ENCODE results near the gene USP6.
"Not testable (repeated sequence)": the region's sequence is repeated elsewhere in the genome, so short reads cannot be mapped to it uniquely, and the experiment has no call there.

Gene USP6

DNA sequence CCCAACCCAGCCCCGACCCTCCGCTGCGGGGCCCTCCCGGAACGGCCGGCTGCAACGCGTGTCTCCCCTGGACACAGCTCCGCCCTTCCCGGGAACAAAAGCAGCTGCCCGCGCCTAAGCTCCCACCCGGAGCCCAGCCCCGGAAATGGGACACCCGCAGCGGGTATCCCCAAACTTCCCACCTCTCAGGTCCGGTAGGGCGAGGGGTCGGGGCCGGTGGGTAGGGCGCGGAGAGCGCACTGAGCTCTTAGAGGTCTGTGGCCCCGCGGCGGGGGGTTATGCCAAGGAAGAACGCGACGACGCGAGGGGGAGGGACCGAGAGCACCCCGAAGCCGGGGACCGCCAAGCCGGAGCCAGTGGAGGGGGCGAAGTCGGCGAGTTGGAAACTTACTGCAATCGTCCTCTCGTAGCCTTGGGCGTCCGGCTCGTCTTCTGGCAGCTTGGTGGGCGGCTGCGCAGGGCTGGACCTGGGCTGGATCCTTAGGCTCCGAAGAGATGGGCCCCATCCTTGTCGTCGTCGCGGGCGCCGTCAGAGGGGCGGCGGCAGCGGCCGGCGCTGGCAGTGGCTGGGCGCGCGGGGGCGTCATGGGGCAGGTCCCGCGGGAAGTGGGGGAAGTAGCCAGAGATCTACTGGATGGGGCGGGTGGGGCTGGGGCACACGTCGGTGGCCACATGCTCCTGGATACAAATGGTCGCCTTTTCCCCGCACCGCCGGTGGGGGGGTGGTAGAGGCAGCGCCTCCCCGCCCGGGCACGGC, 6.9 kb downstream of the USP6 start:
- peak; percentile 43 for DNase-seq

DNA sequence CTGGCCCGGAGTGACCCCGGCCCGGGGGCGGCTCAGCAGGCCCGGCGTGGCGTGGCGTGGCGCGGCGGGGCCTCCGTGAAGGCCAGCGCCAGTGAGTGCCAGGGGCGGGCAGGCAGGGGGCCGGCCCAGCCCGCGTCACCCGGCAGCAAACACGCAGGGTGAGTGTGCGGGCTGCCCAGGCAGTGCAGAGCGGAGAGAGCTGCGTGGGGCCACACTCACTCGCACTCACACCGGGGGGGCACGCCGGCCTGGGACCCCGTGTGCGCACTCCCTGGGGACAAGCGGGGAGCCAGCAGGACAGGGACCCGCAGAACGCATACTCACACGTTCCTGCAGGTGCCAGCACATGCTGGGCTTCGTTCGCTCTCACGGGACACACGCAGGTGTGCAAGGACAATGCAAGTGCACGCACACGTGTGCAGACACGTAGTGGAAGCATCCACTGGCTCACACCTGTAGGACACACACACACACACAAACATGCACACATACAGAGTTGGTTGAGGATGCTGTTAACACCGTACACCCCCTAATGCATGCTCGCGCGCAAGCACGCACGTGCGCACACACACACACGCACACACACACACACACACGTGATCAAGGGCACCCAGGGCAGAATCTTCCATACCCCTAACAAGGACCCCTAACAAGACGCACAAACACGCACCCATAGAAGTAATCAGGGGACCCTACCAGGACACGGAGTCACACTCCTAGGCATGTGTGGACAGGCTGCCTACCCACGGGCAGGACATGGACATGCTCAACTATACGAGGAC, 7.7 kb downstream of the USP6 start:
- no peak for DNase-seq

GRCh38 chr17:5124125-5124760, 8.4 kb downstream of the USP6 start:
- not testable (repeated sequence) for DNase-seq

DNA sequence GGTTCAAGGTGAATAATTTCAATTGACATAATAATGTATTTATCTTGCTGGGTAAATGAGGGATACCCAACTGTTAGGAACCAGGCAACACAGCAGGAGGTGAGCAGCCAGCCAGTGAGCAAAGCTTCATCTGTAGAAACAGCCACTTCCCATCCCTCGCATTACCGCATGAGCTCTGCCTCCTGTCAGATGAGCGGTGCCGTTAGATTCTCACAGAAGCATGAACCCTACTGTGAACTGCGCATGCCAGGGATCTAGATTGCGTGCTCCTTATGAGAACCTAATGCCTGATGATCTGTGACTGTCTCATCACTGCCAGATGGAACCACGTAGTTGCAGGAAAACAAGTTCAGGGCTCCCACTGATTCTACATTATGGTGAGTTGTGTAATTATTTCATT, 9.1 kb downstream of the USP6 start:
- peak; percentile 31 for DNase-seq

GRCh38 chr17:5126719-5127488, 11.1 kb downstream of the USP6 start:
- no peak for DNase-seq

GRCh38 chr17:5127910-5128309, 12.1 kb downstream of the USP6 start:
- no peak for DNase-seq

- DNase-seq = not testable (repeated sequence)
Observed at GRCh38 chr17:5128387-5128786, 12.6 kb downstream of the USP6 start.

DNA sequence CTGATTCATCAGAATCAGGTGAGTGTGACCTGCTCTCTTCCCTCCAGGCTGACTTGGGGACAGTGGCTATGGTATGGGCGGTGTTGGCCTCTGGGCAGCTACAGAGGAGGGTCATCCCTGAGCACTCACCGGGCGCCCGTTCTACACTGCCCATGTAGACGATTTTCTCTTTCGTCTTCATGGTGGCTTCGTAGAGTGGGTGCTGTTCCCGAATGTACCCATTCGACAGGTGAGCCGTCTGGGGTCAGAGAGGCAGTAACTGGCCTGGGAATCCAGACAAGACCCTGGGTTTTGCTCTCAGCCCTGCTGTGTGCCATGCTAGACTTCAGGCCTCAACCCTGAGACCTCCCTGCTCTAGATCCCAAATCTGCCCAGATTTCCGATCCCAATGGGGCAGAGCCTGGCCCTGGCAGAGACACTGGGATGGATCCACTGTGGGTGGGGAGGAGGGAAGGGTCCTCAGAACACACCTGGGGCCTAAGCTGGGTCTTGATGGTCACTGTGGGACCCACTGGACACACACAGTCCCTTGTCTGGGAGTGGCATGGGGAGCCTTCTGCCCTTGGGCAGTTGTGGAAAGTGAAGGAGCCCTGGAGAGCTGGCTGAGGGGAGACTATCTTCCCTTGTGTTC, 13.2 kb downstream of the USP6 start:
- DNase-seq = no peak

DNA sequence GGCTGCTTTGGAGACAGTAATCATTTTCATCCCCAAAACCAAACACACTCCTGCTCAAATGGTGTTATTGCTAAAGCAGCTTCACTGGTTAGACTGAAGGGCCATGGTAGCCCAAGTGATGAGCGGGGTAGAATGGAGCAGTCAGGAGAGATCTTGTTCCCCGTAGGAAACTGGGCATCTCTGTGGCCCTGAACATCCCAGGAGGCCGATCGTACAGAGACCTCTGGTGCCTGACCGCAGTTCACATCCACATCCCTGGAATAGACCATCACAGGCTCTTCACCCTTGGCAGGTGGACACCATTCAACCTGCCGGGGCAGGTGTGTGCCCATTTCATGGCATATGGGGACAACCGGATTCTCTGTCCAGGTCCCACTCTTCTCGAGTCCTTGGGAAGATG, 13.9 kb downstream of the USP6 start:
- DNase-seq = not testable (repeated sequence)

DNA sequence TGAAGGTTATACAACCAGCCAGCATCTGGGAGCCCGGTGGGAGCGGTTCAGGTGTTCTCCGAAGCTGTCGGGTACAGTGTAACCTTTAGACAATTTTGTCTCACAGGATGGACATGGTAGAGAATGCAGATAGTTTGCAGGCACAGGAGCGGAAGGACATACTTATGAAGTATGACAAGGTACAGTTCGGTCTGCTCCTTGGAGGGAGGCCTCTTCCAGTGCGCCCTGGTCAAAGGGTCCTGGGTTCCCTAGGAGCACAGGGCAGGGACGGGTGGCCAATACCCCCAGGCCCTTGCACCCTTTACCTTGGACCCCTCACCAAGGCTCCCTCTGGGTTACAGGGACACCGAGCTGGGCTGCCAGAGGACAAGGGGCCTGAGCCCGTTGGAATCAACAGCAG, 14.4 kb downstream of the USP6 start:
- not testable (repeated sequence) for DNase-seq

GRCh38 chr17:5130687-5131086, 14.9 kb downstream of the USP6 start:
- not testable (repeated sequence) for DNase-seq

- no peak for DNase-seq
Observed at GRCh38 chr17:5131146-5131715, 15.4 kb downstream of the USP6 start.

DNA sequence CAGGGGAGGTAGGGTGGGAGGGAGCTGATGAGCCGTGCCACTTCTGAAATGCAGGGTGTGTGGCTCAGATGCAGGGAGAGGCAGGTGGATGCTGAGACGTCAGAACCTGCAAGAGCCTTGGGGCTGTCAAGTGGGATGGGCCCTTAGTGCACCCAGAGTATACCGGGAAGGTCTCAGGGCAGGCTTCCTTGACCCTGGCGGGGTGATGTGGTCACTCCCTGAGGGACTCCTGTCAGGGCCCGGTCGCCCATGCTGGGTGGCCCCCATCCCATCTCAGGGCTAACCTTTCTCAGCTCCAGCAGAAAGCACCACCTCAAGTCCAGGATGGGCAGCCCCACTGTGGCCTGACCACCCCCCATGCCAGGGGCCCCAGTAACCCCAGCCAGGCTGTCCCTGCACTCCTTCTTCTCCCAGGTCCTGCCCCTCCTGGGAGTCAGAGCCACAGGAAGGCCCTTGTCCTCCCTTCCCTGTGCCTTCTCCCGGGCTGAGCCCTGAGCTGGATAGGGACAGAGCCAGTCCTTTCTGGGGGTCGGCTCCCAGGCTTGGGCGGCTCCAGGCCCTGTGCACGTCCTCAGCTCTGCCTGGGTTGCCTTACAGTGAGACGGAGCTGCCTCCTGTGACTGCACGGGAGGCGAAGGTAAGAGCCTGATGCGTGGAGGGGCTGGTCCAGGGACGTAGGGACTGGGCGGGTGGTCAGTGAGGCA, 16.1 kb downstream of the USP6 start:
- DNase-seq = not testable (repeated sequence)

DNA sequence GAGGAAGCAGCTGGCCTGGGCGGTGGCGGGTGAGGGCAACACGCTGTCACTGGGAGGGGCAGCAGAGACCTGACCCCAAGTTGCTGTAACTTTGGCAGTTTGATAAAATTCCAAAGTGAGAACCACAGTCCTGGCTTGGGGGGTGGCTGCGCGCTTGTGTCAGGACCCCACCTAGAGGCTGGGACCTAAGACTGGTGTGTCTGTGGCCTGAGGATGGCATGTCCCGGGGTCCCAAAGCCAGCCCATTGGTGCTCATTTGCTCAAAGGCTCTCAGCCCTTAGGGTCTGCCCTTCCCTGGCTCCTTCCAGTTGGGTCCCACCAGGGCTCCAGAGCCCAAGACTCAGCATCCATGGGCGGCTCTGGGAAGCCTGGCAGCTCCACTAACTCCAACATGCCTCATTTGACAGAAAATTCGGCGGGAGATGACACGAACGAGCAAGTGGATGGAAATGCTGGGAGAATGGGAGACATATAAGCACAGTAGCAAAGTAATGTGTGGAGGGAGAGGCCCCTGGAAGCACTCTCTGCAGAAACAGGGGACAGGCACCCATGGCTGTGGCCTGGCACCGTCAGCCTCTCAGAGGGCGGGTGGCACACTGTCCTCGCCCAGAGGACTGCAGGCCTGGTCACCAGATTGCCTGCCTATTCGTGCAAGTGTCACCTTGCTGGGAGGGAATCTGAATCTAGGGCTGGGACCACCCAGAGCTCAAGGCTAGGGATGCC, 16.8 kb downstream of the USP6 start:
- DNase-seq = not testable (repeated sequence)

DNA sequence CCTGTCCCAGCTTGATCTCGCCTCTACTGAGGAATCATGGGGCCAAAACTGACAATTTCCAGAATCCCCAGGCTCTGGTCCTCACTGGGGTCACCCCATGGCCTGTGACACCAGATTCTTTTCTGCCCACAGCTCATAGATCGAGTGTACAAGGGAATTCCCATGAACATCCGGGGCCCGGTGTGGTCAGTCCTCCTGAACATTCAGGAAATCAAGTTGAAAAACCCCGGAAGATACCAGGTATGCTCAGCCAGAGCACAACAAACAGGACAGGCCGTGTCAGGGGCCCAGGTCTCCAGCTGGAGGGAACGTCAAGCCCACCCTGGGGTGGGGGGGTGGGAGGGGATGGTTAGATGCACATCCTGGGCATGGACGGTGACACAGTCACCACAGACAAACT, 17.5 kb downstream of the USP6 start:
- DNase-seq = no peak

DNA sequence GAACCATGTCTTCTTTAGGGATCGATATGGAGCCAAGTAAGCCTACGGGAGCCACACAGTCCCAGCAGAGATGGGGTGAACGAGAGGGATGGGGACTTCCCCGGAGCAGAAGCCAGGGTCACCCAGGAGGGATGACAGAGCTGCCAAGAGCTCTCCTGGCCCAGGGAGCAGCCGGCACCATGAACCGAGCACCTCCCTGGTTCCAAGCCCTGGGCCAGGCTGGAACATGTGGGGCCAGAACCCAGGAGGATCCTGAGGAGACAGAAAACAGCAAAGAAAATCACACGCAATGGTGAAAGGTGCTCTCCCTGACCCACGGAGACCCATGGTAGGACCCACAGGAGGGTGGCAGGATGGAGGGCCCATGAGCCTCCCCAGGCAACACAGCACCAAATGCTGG, 18.1 kb downstream of the USP6 start:
- DNase-seq = not testable (repeated sequence)

DNA sequence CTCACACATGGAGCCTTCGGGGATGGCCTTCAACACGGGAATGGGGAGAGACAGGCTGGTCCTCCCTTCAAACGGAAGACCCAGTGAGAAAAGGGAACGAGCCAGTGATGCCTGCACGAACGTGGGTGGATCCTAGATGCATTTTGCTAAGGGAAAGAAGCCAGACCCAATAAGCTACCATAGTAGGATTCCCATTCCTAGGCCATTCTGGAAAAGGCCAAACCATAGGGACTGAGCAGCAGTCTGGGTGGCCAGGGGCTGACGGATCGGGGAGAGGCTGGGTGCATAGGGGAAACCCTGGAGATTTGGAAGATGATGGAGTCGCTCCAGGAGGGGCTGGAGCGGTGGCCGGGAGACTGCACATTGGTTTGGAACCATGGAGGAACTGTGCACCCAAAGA, 18.7 kb downstream of the USP6 start:
- DNase-seq = not testable (repeated sequence)

- DNase-seq = not testable (repeated sequence)
Observed at GRCh38 chr17:5135131-5135712, 19.4 kb downstream of the USP6 start.

DNA sequence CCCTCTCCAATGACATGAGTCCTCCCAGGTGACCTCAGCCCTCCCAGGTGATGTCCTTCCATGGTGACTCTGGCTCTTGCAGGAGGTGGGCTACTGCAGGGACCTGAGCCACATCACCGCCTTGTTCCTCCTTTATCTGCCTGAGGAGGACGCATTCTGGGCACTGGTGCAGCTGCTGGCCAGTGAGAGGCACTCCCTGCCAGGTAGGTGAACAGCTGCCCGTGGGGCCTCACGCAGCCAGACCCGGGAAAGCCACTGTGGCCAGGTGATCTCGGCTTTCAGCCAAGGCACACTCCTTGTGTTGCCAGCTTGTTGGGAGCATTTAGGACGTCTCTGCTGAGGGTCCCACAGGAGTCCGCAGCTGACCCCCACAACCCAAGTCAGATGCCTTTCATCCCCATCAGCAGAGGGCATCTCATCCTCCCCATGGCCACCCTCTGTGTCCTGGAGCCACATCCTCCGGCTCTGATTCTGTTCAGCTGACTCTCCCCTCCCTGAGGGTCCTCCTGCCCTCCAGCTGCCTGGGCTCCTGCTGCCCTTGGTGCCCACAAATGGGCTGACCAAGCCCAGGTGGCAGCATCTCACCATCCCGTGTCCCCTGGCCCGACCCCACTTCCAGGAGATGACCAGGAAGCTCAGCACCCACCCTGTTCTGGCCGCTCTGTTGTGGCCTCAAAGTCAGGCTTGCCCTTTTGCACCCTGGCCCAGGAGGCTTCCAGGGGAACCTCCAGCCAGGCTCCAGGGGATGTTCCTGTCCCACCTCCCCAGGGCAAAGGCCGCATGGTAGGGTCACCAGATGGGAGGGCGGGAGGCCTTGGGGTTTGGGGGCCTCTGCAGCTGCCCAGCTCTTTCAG, 20.1 kb downstream of the USP6 start:
- DNase-seq = no peak
